RWPE1 (cell line): Measurements from ENCODE around the gene PGBD2.
"Not testable (repeated sequence)": the region's sequence is repeated elsewhere in the genome, so short reads cannot be mapped to it uniquely, and the experiment has no call there.

Experiments used
- CTCF ChIA-PET: fragments of 350-600 bp; sonication (Branson Sonifier 250); formaldehyde crosslinking; extraction: SDS; loops from one replicate; lab custom pipeline; 2021; lab: Yijun Ruan, JAX
- POLR2A ChIA-PET: fragments of 400-600 bp; formaldehyde crosslinking; extraction: SDS; loops from one replicate; lab custom pipeline; 2020; ENCODE audit warnings: antibody characterized with exemption; ENCODE audit not compliant: low non-redundant PET; lab: Yijun Ruan, JAX
- DNase-seq: peaks from one replicate; pipeline ENCODE4 v3.0.0; 2012; ENCODE audit warnings: low spot score
- H3K27ac ChIP-seq: fragments of 450-650 bp; 2 replicates; pipeline ENCODE4 v1.5.1; 2017
- CTCF ChIP-seq: fragments of 450-650 bp; conservative IDR thresholded peaks from 2 replicates; pipeline ENCODE4 v1.5.1; 2017; ENCODE audit warnings: low read depth, mild to moderate bottlenecking

The PGBD2 gene

DNA sequence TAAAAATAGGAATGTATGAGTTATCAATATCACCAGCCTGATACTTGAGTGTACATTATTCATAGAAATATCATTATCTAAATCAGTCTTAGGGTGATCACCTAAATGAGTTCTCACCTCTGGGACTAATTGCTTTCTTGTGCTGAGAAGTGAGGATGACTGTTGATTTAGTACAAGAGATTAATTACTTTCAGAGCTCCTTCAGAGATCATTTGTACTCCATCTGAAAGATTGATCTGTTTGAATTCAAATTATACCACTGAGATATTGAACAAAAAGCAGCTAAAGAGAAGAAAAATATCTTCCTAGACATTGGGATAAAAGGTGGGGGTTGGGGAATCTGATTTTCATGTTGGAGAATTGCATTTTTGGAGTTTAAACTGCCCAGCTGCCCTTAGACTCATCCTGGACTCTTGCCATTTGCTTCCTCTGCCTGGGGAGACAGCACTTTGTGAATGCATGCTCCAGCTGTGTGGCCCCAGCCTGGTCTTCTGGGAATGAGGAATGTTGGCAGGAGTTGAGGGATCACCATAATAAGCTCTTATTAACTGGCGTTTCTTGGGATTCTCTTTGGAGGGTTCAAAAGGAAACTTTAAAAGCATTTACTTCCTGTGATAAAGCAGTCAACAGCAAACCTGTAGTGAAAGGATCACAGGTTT lies 19.7 kb upstream of the PGBD2 start:
- CTCF ChIA-PET: no interaction called here
- POLR2A ChIA-PET: no interaction called here
- no peak for TF ChIP-seq CTCF
- no peak overlapping the region for H3K27ac ChIP-seq
- DNase-seq: no peak

- not testable (repeated sequence) for H3K27ac ChIP-seq, DNase-seq
- ChIA-PET CTCF (interaction anchor here (0.6 to 0.7 kb wide), 2 partner anchors 11 to 63 kb away, joined by 3 to 5 read pairs; no protein-coding TSS in a partner anchor), POLR2A (interaction anchor here (0.7 kb wide), 1 partner anchor 184 kb away, joined by 3 read pairs; no protein-coding TSS in a partner anchor)
Measured at GRCh38 chr1:248889914-248890243, 16.2 kb upstream of the PGBD2 start.

GRCh38 chr1:248890549-248891498 lies 15.2 kb upstream of the PGBD2 start:
- H3K27ac ChIP-seq: no peak overlapping the region
- ChIA-PET POLR2A (no interaction called here), CTCF (interaction anchor here (0.6 kb wide), 1 partner anchor 64 kb away, joined by 3 read pairs; no protein-coding TSS in a partner anchor)
- no peak for DNase-seq
- TF ChIP-seq CTCF: no peak

- H3K27ac ChIP-seq: no peak overlapping the region
- POLR2A ChIA-PET: no interaction called here
- CTCF ChIA-PET: no interaction called here
- no peak for DNase-seq
- TF ChIP-seq CTCF: no peak
Measured at GRCh38 chr1:248891758-248892157, 14.3 kb upstream of the PGBD2 start.

- ChIA-PET POLR2A (no interaction called here), CTCF (no interaction called here)
- TF ChIP-seq CTCF: no peak
- H3K27ac ChIP-seq: no peak overlapping the region
- no peak for DNase-seq
Measured at GRCh38 chr1:248892590-248892989, 13.4 kb upstream of the PGBD2 start.

GRCh38 chr1:248894837-248895236 lies 11.2 kb upstream of the PGBD2 start:
- no peak for TF ChIP-seq CTCF
- no peak overlapping the region for H3K27ac ChIP-seq
- ChIA-PET CTCF (no interaction called here), POLR2A (no interaction called here)
- no peak for DNase-seq
